ENCODE results near the gene IGFBP5. TPM values are rescaled to one million over a fixed set of nuclear protein-coding genes. Genes with fewer than 3 reads are reported as not detected.

IGFBP5 gene
- total RNA-seq, 1 donor = 0.21 TPM

DNA sequence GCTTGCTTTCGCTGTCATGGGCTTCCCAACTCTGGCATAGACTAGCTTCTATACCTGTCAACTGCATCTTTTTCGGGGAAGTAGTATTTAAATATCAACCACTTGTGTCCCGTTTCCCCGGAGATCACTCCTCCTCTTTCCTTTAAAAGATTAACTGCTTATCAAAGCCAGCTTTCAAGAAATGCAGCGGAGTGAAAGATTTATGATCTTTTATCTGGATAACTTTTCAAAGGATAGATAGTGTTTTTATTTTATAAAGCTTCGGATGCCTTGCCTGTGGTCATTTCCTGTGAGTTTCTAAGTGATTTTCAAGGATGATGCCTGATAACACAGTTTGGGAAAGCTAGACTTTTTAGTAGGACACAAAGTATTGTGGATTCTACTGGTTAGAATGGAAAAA is 2.9 kb upstream of the IGFBP5 start:
- peaks cover 11% of the 10 kb centered on the region for H3K4me1 ChIP-seq (ENCODE audit: insufficient read depth, low read length)
- peaks cover 77% of the 10 kb centered on the region for H3K27me3 ChIP-seq (ENCODE audit: insufficient read depth, low read length)
- H3K9me3 ChIP-seq (ENCODE audit: low read depth, low read length) = no peaks in the 10 kb centered on the region
- no peak overlapping the region for H3K4me3 ChIP-seq (ENCODE audit: low read length)

GRCh38 chr2:216696751-216697560 is 1.6 kb upstream of the IGFBP5 start:
- Histone ChIP-seq H3K27me3 (ENCODE audit: insufficient read depth, low read length) (peaks cover 86% of the 10 kb centered on the region), H3K9me3 (ENCODE audit: low read depth, low read length) (no peaks in the 10 kb centered on the region), H3K4me3 (ENCODE audit: low read length) (no peak overlapping the region), H3K4me1 (ENCODE audit: insufficient read depth, low read length) (peaks cover 22% of the 10 kb centered on the region)

DNA sequence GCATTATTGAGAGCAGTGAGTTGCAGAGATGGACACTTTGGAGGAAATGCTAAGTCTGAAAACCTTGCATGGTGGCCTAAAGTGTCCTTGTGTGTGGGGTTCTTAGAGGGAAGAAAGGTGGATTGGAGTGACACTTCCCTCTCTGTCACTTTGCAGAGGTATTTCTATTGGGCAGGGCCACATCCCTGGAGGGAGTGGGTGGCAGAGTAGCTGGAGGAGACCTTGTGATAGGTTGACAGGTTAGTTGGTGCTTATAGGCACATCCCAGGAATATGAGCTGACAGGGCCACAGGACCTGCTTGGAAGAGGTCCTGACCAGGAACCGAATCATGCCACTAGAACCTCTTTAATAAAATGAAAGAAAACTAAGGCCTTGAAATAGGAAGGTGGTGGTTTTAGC is 972 bp upstream of the IGFBP5 start:
- Histone ChIP-seq H3K27me3 (ENCODE audit: insufficient read depth, low read length) (peaks cover 92% of the 10 kb centered on the region), H3K4me1 (ENCODE audit: insufficient read depth, low read length) (peaks cover 24% of the 10 kb centered on the region), H3K4me3 (ENCODE audit: low read length) (no peak overlapping the region), H3K9me3 (ENCODE audit: low read depth, low read length) (no peaks in the 10 kb centered on the region)

DNA sequence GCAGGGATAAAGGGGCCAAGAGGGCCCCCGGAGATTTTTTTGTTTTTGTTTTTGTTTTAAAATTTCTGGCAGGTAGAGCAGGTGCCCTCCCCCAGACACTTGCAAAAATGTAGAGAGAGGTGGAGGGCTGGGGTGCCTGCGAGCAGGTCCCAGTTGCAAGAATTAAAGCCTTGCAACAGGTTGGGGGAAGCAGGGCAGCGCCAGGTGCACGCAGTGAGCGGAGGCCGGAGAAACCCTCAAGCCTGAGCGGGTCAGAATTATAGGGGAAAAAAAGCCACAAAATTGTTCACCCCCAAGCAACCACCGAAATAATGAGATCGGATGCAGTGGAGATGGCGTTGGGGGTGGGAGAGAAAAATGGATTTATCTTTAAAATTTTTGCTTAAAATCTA is 527 bp downstream of the IGFBP5 start:
- no peaks in the 10 kb centered on the region for H3K9me3 ChIP-seq (ENCODE audit: low read depth, low read length)
- H3K4me1 ChIP-seq (ENCODE audit: insufficient read depth, low read length) = peaks cover 24% of the 10 kb centered on the region
- H3K27me3 ChIP-seq (ENCODE audit: insufficient read depth, low read length) = peaks cover 90% of the 10 kb centered on the region
- H3K4me3 ChIP-seq (ENCODE audit: low read length) = no peak overlapping the region

DNA sequence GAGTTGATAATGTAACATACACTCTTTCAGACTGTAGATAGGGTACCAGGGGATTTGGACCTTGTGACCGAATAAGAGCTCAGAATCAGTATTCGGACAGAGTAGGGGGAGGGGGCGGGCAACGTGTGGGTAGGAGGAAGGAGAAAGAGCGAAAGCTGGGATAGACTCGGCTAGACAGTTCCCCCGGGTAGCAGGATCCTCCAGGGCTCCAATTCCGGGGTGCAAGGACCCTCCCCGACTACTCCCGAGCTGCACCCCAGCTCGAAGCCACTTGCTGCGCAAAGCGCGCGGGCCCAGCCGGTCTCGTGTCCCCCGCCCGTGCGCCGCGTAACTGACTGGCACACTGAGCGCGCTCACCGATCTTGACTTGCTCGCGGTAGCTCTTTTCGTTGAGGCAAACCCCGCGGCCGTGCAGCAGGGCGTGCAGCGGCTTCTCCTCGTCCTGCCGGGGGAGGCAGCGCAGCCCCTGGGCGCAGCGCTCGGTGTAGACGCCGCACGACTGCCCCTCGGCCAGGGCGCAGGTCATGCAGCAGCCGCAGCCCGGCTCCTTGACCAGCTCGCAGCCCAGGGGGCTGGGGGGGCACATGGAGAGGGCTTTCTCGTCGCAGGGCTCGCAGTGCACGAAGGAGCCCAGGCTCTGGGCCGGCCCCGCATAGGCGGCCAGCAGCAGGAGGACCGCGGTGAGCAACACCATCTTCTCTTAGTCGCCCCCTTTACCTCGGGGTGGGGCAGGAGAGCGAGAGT is 1.1 kb downstream of the IGFBP5 start:
- H3K9me3 ChIP-seq (ENCODE audit: low read depth, low read length) = no peaks in the 10 kb centered on the region
- peaks cover 24% of the 10 kb centered on the region for H3K4me1 ChIP-seq (ENCODE audit: insufficient read depth, low read length)
- H3K27me3 ChIP-seq (ENCODE audit: insufficient read depth, low read length) = peaks cover 92% of the 10 kb centered on the region
- no peak overlapping the region for H3K4me3 ChIP-seq (ENCODE audit: low read length)

- H3K27me3 ChIP-seq (ENCODE audit: insufficient read depth, low read length) = peaks cover 91% of the 10 kb centered on the region
- H3K9me3 ChIP-seq (ENCODE audit: low read depth, low read length) = no peaks in the 10 kb centered on the region
- H3K4me3 ChIP-seq (ENCODE audit: low read length) = no peak overlapping the region
- H3K4me1 ChIP-seq (ENCODE audit: insufficient read depth, low read length) = peaks cover 24% of the 10 kb centered on the region
These were observed 1.8 kb downstream of the IGFBP5 start for GRCh38 chr2:216693414-216694080.

DNA sequence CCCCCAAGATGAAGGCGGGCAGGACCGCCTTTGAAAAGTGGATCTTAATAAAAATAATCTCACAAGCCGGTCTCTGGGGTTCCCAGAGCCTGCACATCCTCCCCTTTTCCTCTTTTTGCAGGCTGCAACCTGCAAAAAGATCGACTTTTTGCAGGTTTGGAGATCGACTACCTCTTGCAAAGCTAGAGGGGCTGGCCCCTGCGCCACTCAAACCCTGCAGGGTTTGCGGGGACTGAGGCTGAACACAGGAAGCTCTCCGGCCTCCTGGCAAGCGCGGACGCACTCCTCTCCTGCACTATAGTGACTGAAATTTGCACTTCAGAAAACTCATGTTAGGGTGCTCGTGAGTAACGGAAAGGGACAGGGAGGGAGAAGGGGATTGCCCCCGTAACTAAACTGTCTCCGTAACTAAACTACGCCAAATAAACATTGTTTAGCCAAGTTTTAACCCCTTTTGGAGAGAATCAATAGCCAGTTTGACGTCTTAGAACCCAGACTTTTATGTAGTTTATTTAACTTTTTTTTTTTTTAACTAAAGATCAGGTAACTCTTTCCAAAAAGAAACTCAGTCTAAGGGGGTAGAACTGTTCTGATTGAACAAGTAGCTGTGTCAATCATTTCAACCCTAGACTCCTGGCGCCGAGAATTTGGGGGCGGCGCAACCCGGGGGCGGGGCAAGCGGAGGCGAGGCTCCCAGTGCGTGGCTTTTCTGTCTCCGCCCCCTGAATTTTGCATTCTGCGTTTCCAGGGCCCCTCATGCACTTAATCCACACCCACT is 2.5 kb downstream of the IGFBP5 start:
- peak overlapping the region; percentile 3 for H3K4me3 ChIP-seq (ENCODE audit: low read length)
- H3K9me3 ChIP-seq (ENCODE audit: low read depth, low read length) = no peaks in the 10 kb centered on the region
- H3K27me3 ChIP-seq (ENCODE audit: insufficient read depth, low read length) = peaks cover 84% of the 10 kb centered on the region

DNA sequence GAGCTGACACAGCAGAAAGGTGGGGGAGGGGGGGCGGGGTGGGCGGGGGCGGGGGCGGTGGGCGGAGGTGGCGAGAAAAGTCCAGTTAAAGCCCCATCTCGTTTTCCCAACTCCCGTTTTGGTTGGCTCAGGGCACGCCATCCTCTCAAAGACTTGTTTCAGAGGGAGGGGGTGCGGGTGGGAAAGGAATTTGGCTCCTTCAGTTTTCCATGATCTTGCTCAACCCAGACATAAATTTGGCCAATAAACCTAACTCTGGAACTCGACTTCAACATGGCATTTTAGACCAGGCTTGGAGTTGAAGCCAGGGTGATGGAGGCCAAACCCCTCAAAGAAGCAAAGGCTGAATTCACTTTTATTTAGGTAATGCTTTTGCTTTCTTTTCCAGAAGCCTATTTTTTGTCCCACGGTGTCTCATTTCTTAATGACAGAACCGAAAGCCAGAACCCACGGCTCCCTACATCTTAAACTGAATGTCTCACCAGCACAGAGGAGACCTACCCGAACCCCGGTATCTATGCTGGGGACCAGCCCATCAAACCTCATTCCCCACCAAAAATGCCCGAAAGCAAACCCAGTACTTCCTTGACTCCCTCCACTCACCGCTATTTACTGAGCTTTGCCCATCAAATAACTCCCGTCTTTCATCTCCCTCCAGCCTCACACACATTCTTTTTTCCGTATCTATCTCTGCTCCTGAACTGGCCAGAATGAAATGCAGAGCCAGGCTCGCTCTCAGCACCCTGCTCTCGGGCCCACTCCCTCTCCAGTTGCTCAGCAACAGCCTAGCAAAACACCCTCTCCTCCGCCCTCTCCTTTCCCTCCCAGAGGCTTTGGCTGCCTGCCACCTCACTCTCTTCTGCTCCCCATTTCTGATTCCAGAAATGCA is 4.3 kb downstream of the IGFBP5 start:
- Histone ChIP-seq H3K4me3 (ENCODE audit: low read length) (no peak overlapping the region), H3K27me3 (ENCODE audit: insufficient read depth, low read length) (peaks cover 69% of the 10 kb centered on the region), H3K4me1 (ENCODE audit: insufficient read depth, low read length) (peaks cover 24% of the 10 kb centered on the region), H3K9me3 (ENCODE audit: low read depth, low read length) (no peaks in the 10 kb centered on the region)

More for the DNA sequence above, 2.5 kb downstream of the IGFBP5 start:
- peaks cover 24% of the 10 kb centered on the region for H3K4me1 ChIP-seq (ENCODE audit: insufficient read depth, low read length)

DNA sequence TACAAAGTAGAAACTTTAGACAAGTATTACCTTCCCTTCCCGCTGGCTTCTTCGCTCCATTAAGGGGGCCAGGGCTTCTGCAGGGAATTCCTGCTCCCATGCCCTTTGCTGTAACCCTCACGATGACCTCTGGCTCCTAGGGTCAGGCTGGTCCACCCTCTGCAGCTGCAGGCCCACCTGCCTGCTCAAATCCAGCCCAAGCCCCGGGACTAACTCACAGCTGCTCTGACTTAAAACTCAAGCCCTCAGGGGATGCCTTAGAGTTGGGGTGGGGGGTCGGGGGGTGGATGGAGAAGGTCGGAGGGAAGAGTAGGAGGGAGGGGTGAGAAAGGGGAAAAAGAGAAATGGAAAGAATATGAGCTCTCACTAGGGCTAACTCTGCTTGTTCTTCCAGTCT is 4.9 kb downstream of the IGFBP5 start:
- Histone ChIP-seq H3K4me1 (ENCODE audit: insufficient read depth, low read length) (peaks cover 24% of the 10 kb centered on the region), H3K4me3 (ENCODE audit: low read length) (no peak overlapping the region), H3K9me3 (ENCODE audit: low read depth, low read length) (no peaks in the 10 kb centered on the region), H3K27me3 (ENCODE audit: insufficient read depth, low read length) (peaks cover 63% of the 10 kb centered on the region)

DNA sequence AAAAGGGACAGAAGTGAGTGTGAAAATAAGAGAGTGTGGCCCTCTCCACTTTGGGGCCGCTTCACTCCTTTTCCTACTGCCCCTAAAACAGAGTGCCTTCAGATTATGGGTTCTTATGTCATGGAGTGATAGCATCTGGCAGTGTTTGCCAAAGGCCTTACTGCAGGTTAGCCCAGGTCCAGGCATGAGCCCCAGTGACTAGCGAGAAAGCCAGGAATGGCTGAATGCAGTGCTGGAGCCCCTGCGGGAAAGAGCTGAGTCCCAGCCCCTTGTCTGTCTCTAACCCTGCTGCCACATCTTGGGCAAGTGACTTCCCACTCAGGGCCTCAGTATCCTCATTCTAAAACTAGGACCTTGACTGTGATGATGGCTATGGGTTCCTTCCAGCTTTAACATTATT is 6.0 kb downstream of the IGFBP5 start:
- Histone ChIP-seq H3K9me3 (ENCODE audit: low read depth, low read length) (no peaks in the 10 kb centered on the region), H3K4me1 (ENCODE audit: insufficient read depth, low read length) (peaks cover 22% of the 10 kb centered on the region), H3K4me3 (ENCODE audit: low read length) (no peak overlapping the region), H3K27me3 (ENCODE audit: insufficient read depth, low read length) (peaks cover 52% of the 10 kb centered on the region)

DNA sequence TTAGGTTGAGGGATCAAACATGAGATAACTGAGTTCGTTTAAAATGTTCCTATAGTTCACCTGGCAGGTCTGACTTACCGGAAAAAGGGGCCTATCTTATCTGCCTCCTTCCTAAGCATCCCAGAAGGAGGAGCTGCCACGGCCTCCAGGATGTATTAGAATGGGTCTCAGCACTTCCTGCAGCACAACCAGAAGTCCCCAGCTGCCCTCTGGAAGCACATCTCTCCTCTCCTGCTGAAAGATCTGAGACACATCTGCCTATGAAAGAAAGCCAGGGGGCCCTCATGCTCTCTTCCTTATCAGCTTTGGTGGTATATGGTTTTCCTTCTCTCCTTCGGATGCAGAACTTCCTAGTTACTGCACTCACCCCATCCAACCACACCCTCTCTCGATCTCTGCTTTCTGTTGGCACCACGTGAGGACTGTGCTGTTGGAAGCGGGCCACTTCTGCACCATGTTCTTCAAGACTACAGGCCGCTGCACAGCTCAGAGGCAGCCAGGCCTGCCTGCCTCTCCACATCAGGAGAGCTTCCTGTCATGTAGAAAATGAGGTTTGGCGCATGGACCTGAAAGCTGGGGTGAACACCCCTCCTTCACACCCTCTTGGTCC is 6.5 kb downstream of the IGFBP5 start:
- H3K9me3 ChIP-seq (ENCODE audit: low read depth, low read length) = no peaks in the 10 kb centered on the region
- H3K4me1 ChIP-seq (ENCODE audit: insufficient read depth, low read length) = peaks cover 17% of the 10 kb centered on the region
- peaks cover 47% of the 10 kb centered on the region for H3K27me3 ChIP-seq (ENCODE audit: insufficient read depth, low read length)
- no peak overlapping the region for H3K4me3 ChIP-seq (ENCODE audit: low read length)

- no peak overlapping the region for H3K4me3 ChIP-seq (ENCODE audit: low read length)
- peaks cover 9% of the 10 kb centered on the region for H3K4me1 ChIP-seq (ENCODE audit: insufficient read depth, low read length)
- peaks cover 38% of the 10 kb centered on the region for H3K27me3 ChIP-seq (ENCODE audit: insufficient read depth, low read length)
- no peaks in the 10 kb centered on the region for H3K9me3 ChIP-seq (ENCODE audit: low read depth, low read length)
These were observed 7.7 kb downstream of the IGFBP5 start for GRCh38 chr2:216687646-216688045.

DNA sequence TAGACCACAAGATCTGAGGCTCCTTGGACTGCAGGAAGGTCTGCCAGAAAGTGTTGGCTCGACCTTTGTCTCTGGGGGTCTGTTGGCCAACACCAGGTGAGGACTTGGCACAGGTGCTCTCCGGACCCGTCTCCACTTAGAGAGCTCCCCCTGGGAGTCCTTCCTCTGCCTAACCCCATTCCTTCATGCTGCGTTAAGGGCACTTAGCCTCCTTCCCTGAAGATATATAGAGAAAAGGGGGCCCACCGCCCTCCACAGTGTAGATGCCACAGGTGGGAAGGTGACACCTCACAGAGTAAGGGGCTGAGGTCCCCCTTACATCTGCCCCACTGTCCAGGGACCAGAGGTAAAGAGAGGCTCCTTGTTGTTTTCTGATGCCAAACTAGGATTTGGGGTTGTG is 8.2 kb downstream of the IGFBP5 start:
- Histone ChIP-seq H3K9me3 (ENCODE audit: low read depth, low read length) (no peaks in the 10 kb centered on the region), H3K27me3 (ENCODE audit: insufficient read depth, low read length) (peaks cover 32% of the 10 kb centered on the region), H3K4me3 (ENCODE audit: low read length) (no peak overlapping the region), H3K4me1 (ENCODE audit: insufficient read depth, low read length) (peaks cover 3% of the 10 kb centered on the region)
